Stimulated activated CD4-positive, alpha-beta T cell treated with anti-CD3 and anti-CD28 coated beads, Interleukin-12 subunit alpha, Interleukin-12 subunit beta, amount 100 ng/mL, for 24 hours (primary cell): ENCODE measurements around the gene RELT.

Source experiments
- DNase-seq, 2 experiments: peaks; one replicate each; pipeline ENCODE4 v3.0.0-alpha.2; 2020; ENCODE audit warnings: low read depth in 2 of 2

RELT gene

GRCh38 chr11:73404048-73404447 is 27.8 kb downstream of the RELT start:
- no peak for DNase-seq

- DNase-seq = no peak
Measured at GRCh38 chr11:73404506-73405145, 28.4 kb downstream of the RELT start.

GRCh38 chr11:73405146-73405510 is 28.9 kb downstream of the RELT start:
- no peak for DNase-seq

- no peak for DNase-seq
Measured at GRCh38 chr11:73406131-73406530, 29.9 kb downstream of the RELT start.

GRCh38 chr11:73406619-73407018 is 30.4 kb downstream of the RELT start:
- no peak for DNase-seq

- no peak for DNase-seq
Measured at GRCh38 chr11:73409431-73409830, 33.2 kb downstream of the RELT start.

- no peak for DNase-seq
Measured at GRCh38 chr11:73410627-73411026, 34.4 kb downstream of the RELT start.

- no peak for DNase-seq
Measured at GRCh38 chr11:73411031-73411430, 34.8 kb downstream of the RELT start.

GRCh38 chr11:73412308-73412707 is 36.1 kb downstream of the RELT start:
- DNase-seq = no peak

- no peak for DNase-seq
Measured at GRCh38 chr11:73413256-73413655, 37.1 kb downstream of the RELT start.

GRCh38 chr11:73414977-73415651 is 38.9 kb downstream of the RELT start:
- DNase-seq = no peak

GRCh38 chr11:73415854-73416615 is 39.8 kb downstream of the RELT start:
- DNase-seq = no peak

GRCh38 chr11:73416786-73417185 is 40.6 kb downstream of the RELT start:
- DNase-seq = no peak

- no peak for DNase-seq
Measured at GRCh38 chr11:73420136-73420535, 43.9 kb downstream of the RELT start.

- no peak for DNase-seq
Measured at GRCh38 chr11:73422886-73423285, 46.7 kb downstream of the RELT start.

- DNase-seq = no peak
Measured at GRCh38 chr11:73423506-73423905, 47.3 kb downstream of the RELT start.

GRCh38 chr11:73425108-73425507 is 48.9 kb downstream of the RELT start:
- no peak for DNase-seq

- no peak for DNase-seq
Measured at GRCh38 chr11:73426219-73426850, 50.1 kb downstream of the RELT start.

GRCh38 chr11:73428227-73428626 is 52.0 kb downstream of the RELT start:
- DNase-seq = no peak

- no peak for DNase-seq
Measured at GRCh38 chr11:73428699-73429098, 52.5 kb downstream of the RELT start.

GRCh38 chr11:73429121-73429750 is 53.0 kb downstream of the RELT start:
- DNase-seq = no peak

GRCh38 chr11:73430326-73430725 is 54.1 kb downstream of the RELT start:
- no peak for DNase-seq
